ENCODE measurements around the gene CDC73.

The CDC73 gene

DNA sequence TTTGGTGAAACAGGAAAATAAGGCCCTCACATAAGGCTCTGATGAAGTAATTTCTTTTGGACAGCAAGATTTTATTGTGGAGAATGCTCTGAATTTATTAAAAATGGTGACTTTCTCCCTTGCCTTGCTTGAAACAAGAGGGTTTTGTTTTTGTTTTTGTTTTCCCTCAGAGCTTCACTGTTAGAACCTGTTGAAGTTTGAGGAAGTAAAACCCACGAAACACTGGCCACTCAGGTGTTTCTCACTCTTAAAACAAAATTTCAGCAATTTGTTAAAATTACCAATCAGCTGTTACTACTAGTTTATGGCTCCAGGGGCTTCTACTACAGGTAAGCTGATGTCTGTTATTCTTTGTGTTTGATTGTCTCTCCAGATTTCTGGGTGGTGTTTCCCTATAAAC is 177.2 kb downstream of the CDC73 start:
- DNase-seq: no peak

DNA sequence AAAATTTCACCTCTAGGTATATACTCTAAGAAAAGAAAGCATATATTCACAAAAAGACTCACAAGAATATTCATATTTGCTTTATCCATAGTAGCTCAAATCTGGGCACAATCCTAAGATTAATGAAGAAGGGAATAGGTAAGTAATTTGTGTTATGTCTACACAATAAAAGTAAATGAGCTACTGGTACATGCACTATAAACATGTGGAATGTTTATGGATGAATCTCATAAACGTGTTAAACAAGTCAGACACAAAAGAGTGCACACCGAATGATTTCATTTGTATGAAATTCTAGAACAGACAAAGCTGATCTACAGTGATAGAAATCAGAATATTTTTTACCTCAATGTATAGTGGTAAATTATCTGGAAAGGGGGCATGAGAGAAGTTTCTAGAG is 179.9 kb downstream of the CDC73 start:
- no peak for DNase-seq

DNA sequence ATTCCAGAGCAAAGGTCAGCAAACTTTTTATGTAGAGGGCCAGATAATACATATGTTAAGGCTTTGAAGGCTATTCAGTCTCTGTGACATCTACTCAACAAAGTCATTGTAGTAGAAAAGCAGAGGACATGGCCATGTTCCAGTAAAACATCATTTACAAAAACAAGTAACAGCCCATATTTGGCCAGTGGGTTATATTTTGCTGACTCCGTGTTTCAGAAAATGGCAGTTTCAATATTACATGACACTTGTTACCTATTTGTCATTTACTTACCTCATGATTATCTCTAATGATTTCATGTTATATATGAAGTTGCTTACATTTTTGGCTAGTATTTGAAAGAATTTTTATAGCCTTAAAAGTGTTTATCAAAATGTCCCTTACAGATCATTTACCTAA is 182.0 kb downstream of the CDC73 start:
- no peak for DNase-seq

Measured in left hindlimb (tissue), 1 donor.